Hematopoietic multipotent progenitor cell (in vitro differentiated cells): Measurements from ENCODE around the gene LILRB2. TPM values are rescaled to one million over a fixed set of nuclear protein-coding genes. Genes with fewer than 3 reads are reported as not detected.
"Not testable (repeated sequence)": the region's sequence is repeated elsewhere in the genome, so short reads cannot be mapped to it uniquely, and the experiment has no call there.

Source experiments
- DNase-seq, 3 donors: peaks; one replicate each; pipeline ENCODE4 v3.0.0-alpha.2; 2011 to 2015; ENCODE audit warnings: low read depth in 2 of 3, low spot score in 2 of 3
- total RNA-seq: library from RNA; depleted of rRNA; stranded (reverse); fragments of >200 nt; gene quantifications from one replicate; pipeline ENCODE4 v1.2.3, GENCODE V29; 2012

The LILRB2 gene
- total RNA-seq, 1 donor = 3.8 TPM

DNA sequence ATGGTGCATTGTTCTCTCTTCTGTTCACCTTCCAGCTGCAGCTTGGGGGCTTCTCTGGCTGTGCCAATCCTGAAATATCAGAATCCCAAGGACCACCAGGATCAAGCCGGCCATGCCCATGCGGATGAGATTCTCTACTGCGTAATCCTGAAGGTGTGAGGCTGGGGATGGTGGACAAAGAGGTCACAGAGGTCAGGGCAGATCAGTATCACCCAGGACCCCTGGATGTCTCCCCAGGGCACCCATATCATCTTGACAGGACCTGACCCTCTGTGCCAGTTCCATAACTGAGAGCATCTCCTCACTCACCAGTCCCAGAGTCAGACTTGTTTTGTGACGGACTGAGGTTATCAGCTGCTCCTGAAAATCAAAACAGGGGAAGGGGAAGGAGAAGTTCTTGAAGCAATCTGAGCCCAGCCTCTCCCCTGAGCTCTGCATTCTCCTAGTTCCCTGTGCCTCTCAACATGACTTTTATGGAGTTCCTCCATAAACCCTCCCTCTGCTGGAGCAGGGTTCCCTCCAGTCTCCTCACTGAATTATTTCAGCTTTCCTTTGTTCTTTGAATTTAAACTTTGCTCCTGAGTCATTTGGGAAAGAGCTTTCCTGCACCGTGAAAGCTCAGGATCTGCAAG is 26.6 kb upstream of the LILRB2 start:
- no peak for DNase-seq

DNA sequence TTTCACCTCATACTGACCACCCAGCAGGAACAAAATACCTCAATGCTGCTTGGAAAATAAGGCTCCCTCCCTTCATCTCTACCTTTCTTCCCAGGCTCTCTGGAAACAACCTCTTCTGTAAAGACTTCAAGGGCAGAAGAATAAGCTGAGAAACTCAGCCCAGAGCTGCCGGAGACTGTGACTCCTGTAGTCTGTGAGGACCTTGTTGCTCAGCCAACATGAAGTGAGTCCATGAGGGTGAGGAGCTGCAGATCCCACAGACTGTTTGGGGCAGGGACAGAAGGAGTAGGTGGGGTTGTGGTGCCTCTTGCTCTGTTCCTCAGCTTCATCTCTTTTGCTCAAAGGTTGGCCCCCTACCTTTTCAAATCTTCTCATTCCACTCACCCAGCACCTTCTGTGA is 24.2 kb upstream of the LILRB2 start:
- no peak for DNase-seq

DNA sequence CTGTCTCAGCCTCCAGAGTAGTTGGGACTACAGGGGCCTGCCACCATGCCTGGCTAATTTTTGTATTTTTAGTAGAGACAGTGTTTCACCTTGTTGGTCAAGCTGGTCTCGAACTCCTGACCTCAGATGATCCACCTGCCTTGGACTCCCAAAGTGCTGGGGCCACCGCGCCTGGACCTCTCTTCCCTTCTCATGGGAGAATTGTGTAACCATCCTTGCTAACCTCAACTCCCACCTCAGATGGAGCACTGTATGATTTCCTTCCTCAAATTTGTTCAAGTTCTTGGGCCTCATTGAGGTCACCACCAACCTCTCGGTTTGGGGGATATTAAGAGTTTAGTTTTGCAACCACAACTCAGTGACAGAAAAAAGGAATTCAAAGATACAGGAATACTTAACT is 21.3 kb upstream of the LILRB2 start:
- peak in 2 of 3 donors; percentile 60 to 79 for DNase-seq

DNA sequence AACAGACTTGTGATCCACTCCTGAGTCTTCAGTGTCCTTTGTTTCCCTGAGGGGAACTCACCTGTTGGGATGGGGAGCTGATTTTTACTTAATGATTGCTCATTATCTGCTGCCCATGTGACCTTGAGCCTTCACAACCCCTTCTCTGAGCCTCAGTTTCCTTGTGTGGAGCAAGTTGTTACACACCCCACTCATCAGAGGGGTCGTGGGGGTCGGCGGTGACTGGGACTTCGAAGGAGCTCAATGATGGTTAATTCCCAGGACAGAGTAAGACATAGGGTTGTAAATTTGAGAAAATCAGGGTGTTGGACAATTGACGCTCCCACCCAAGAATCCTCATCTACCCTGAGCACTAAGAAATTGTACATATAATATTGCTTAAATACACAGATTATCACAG is 18.6 kb upstream of the LILRB2 start:
- DNase-seq = no peak

DNA sequence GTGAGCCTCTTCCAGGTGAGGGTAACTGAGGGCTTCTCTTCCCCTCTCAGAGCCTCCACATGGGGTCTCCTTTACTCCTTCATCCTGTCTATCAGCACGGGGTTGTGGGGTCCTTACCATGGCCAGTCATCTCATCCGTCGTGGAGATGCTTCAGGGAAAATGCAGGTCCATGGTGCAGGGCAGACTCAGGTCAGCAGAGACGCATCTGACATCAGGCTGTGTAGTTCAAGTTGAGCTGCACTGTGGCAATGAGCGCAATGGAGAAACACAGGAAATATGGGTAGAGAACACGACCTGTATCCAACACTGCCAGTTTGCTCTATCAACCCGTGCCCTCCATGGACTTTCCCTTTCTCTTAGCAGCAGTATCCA is 18.2 kb upstream of the LILRB2 start:
- DNase-seq = no peak

GRCh38 chr19:54298357-54299125 is 17.6 kb upstream of the LILRB2 start:
- no peak for DNase-seq

- peak in 2 of 3 donors; percentile 28 to 61 for DNase-seq
Observed at GRCh38 chr19:54297759-54298305, 16.9 kb upstream of the LILRB2 start.

DNA sequence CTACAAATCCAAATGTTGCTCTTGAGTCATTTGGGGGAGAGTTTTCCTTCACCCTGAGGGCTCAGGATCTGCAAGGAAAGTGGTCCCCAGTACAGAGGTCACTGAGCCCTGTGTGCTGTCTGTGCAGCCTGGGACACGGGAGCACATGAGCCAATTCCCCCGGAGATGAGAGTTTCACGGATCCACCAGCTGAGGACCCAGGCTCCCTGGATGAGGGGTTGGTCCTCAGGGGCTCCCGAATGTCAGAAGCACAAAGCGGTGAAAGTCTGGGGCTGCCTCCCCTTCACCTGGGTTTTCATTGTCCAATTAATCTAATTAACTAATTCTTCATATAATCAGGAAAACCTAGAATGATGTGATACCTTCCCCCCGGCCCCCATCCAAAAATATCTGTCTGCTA is 13.6 kb upstream of the LILRB2 start:
- no peak for DNase-seq

GRCh38 chr19:54289160-54289559 is 8.2 kb upstream of the LILRB2 start:
- DNase-seq = not testable (repeated sequence)

GRCh38 chr19:54287456-54287855 is 6.5 kb upstream of the LILRB2 start:
- DNase-seq = no peak

DNA sequence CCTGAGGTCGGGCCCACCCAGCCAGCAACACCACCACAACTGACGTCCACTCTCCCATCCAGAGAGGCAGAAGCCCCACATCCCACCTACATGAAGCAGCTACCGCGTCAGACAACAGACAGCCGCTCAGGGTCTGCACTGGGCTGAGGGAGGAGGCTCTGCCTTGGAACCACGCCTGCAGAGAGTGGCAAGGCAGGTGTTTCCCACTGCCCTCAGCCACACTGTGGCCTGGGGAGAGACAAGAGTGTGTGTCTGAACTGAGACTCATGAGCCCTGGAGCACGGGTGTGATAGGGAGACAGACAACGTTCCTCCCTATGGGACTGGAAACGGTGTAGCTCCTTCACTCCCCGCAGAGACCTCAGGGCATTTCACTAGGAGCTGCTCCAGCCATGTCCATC is 5.4 kb upstream of the LILRB2 start:
- peak in 1 of 3 donors; percentile 46 for DNase-seq

- DNase-seq = peak in 1 of 3 donors; percentile 76
Observed at GRCh38 chr19:54285427-54286056, 4.6 kb upstream of the LILRB2 start.

GRCh38 chr19:54282686-54283470 is 2.0 kb upstream of the LILRB2 start:
- DNase-seq = peak in 1 of 3 donors; percentile 34

GRCh38 chr19:54281729-54282075 is 792 bp upstream of the LILRB2 start:
- not testable (repeated sequence) for DNase-seq

GRCh38 chr19:54280441-54280840 is 469 bp downstream of the LILRB2 start:
- peak in 1 of 3 donors; percentile 53 for DNase-seq

DNA sequence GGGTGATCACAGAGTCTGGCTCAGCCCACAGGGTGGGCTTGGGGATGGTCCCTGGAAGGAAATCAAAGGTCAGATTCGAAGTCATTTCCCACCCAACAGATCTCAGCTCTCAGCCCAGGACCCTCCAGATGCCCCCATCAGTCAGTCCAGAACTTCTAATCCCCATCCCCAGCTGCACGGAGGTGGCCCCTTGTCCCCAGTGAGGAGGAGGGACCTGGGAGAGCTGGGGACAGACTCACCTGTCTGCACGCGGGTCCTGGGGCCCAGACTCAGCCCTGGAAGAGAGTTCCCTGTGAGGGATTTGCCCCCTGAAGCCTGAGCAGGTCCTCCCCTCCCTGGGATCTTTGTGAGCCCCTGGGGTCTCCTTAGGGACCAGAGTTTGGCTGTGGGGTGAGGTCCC is 885 bp downstream of the LILRB2 start:
- DNase-seq = not testable (repeated sequence)

DNA sequence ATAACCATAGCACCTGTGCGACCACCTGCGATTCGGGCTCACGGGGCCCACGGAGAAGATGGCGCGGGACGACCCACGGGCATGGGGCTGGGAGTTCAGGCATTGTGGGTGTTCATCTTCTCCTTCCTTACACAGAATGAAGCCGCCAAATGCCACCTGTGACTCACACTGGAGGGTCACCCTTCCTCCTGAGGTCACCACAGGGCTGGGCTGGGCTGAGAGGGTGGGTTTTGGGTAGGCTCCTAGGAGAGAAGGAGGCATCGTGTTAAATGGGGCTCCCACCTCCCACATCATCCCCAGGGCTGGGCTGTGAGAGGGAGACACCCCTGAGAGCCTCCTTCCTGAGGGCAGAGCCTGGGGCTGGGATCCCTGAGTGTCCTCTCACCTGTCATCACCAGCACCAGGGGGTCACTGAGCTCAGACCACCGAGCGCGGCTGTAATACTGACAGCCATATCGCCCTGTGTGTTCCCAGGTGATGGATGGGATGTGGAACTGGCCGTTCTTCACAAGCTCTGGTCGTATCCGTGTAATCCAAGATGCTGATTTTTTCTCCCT is 1.4 kb downstream of the LILRB2 start:
- no peak for DNase-seq

GRCh38 chr19:54278571-54279195 is 2.2 kb downstream of the LILRB2 start:
- DNase-seq = not testable (repeated sequence)

DNA sequence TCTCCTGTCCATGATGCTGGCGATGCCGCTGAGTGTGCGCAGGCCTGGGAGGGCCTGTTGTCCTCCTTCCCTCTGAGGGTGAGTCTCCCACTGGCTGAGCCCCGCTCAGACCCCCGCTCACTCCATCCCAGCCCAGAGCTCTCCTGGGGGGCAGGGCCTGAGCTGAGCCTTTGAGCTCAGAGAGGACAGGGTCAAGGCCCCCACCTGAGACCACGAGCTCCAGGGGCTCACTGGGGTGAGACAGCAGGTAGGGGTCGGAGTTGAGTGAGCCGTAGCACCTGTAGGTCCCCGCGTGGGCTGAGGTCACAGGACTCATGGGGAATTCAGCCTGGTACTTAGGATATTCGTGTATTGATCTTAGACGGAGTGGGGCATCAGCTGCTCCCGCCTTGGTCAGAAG is 2.9 kb downstream of the LILRB2 start:
- not testable (repeated sequence) for DNase-seq

- DNase-seq = not testable (repeated sequence)
Observed at GRCh38 chr19:54277111-54277615, 3.7 kb downstream of the LILRB2 start.
